GM18508 (cell line): ENCODE data around the gene ANKRD34B.
"Not testable (repeated sequence)": the region's sequence is repeated elsewhere in the genome, so short reads cannot be mapped to it uniquely, and the experiment has no call there.

Experiments
- ATAC-seq: cut with Tn5 transposase; IDR thresholded peaks from one replicate; pipeline ENCODE4 v1.9.1; 2021; ENCODE audit warnings: moderate number of reproducible peaks; ENCODE audit not compliant: insufficient read depth, unreplicated experiment

The ANKRD34B gene

DNA sequence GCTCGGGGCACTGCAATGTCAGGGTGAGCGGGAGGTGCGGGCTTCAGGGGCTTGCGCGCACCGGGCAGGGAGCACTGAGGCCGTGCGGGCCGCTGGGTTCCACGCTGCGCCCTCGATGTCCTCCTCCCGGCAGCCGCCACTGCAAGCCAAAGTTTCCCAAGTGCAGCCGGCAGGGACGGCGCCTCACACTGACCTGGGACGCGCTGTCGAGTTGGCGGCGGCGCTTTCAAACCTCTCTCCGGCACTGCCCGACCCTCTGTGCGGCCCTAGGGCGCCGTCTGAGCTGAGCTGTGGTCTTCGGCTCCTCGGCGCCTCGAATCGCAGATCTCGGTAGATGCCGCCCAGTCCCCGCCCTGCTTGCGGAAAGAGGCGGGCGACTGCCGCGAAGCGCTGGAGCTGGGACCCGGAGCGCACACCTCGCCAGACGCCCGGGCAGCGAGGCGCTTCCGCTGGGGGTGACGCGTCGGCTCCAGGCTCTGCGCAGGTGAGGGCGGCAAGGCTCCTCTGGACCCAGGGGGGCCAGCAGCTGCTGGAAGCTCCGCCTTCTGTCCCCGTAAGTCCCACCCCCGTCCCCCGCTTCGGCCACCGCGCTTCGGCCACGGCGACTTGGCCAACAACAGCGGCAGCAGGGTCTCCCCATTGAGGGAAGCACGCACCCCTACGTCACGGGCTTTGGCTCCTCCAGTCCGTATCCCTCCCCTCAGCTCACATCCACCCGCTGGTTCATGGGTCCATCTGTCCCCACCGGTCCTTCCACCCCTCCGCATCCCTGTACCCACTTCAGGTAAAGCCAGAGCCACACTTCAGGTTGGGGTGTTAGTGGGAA is at the start of gene ANKRD34B:
ANKRD34B (minus strand) TSS at position 320 of the 826 bp plus-strand sequence. CDS start 10,261 bp downstream, outside the sequence.
- ATAC-seq: no peak

GRCh38 chr5:80619086-80619485 is 49.0 kb upstream of the ANKRD34B start:
- ATAC-seq: no peak

- ATAC-seq: no peak
Observed at GRCh38 chr5:80618438-80618837, 48.4 kb upstream of the ANKRD34B start.

DNA sequence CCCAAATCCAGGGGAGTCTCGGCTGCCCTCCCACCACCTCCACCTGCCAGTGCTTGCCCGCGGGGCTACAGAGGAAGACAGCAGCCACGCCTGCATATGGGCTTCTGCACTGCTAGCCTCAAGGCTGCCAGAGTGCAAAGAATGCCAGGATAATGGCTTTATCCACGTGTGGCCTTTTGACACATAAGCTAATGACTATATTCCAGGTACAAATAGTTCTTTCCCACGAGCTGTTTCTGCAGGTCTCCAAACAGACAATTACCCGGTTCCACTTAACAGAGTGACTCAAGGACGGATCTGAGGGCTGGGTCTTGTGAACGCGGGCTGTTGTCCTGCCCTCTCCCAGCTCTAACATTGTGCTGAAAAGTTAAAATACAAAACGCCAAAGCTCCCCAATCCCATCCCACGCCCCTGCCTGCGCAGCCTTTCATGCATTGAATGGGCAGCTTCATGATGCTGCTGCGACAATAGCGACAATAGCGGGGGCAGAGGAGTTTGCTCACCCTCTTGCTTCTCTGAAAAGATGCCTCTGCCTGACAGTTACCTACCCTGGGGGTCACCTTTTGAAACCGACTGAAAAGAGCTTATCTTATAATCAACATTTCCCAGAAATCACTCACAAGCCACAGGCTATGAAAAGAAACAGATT is 45.3 kb upstream of the ANKRD34B start:
- ATAC-seq: no peak

DNA sequence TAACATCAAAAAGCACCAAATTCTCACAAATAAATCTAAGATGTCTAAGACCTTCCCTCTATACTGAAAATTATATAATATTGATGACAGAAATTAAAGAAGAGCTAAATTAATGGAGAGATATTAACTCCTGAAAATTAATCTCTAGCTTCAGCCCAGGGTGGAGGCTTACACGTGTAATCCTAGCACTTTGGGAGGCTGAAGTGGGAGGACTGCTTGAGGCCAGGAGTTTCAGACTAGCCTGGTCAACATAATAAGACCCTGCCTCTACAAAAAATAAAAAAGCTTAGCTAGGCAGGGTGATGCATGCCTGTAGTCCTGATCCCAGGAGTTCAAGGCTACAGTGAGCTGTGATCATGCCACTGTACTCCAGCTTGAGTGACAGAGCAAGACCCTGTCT is 39.6 kb upstream of the ANKRD34B start:
- no peak for ATAC-seq

GRCh38 chr5:80608731-80609130 is 38.7 kb upstream of the ANKRD34B start:
- no peak for ATAC-seq

- ATAC-seq: peak; percentile 65
Observed at GRCh38 chr5:80607832-80608231, 37.8 kb upstream of the ANKRD34B start.

DNA sequence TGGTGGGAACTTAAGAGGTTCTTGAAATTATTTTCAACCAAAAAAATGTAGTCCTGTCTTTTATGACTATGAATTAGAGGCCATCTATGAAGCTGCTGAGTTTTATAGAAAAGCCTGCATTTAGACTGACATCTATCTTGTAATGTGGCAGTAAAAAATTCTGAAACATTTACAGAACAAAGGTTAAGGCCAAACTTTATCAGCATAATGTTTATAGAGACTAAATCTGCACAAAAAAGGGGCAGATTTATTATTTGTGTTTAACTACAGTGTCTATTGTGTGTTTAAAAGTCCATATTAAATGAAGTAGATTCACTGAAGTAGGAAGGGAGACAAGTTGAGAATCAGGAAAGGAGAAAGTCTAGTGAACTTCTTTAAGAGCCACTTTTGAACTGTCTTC is 37.3 kb upstream of the ANKRD34B start:
- ATAC-seq: no peak

DNA sequence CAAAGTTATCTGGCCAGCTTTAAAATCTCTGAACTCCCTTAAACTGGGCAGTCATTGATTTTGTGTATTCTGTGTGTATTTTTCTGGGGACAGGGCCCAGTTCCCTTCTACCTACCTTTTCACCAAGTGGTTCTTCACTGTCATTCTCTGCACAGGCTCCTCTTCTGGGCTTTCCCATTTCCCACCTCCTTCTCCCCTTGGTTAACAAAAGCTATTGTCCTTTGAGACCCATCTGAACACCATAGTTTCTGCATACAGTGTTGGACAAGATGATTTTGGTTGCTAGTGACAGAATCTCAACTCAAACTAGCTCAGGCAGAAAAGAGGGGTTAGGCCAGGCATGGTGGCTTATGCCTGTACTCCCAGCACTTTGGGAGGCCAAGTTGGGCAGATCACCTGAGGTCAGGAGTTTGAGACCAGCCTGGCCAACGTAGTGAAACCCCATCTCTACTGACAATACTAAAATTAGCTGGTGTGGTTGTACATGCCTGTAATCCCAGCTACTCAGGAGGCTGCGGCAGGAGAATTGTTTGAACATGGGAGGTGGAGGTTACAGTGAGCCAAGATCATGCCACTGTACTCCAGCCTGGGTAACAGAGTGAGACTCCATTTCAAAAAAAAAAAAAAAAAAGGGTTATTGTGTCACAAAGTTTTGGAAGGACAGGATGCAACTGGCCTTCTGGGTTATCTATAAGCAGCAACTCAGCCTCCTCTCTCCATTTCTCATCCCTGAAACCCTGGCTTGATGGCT is 31.0 kb upstream of the ANKRD34B start:
- ATAC-seq: no peak

DNA sequence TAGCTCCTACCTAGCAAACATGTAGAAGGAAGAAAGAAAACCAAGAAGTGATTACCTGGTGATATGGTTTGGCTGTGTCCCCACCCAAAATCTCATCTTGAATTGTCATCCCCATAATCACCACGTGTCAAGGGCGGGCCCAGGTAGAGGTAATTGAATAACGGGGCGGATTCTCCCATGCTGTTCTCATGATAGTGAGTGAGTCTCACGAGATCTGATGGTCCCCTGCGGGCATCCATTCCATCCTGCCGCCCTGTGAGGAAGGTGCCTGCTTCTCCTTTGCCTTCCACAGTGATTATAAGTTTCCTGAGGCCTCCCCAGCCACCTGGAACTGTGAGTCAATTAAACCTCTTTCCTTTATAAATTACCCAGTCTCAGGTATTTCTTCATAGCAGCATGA is 27.4 kb upstream of the ANKRD34B start:
- ATAC-seq: no peak

DNA sequence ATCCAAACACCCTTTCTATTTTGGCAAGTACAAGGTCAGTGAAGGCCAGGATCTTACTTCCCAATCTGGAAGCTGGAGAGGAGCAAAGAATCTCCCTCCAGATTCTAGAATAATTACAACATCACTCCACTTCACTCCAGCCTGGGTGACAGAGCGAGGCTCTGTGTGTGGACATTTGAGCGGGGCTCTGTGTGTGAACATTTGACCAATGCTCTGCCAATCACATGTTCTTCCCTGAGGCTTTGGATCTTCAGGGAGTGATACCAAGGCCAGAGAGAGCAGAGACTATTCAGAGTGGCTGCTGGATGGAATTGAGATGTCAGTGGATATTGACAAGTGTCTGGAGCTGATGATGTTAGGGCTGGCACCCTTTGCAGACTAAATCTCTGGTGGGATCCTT is 24.7 kb upstream of the ANKRD34B start:
- ATAC-seq: no peak

GRCh38 chr5:80592761-80593160 is 22.7 kb upstream of the ANKRD34B start:
- ATAC-seq: no peak

DNA sequence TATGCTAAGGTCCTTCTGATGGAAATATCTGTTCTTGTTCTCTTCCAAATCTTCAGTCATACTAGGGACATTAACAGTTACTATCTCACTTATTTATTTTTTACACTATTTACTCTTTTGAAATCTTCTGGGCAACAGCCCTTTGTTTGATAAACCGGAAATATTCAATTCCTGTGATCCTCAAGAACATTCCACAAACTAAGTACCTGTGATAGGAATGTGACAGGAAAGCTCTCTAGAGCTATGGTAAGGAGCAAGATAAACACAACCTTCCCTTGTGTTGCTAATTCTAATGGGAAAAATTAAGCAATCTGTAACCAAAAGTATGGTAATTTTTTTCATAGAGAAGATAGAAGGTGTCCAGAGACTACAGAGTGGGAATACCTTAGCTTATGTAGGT is 22.0 kb upstream of the ANKRD34B start:
- no peak for ATAC-seq

- no peak for ATAC-seq
Observed at GRCh38 chr5:80591352-80591751, 21.3 kb upstream of the ANKRD34B start.

GRCh38 chr5:80590766-80591165 is 20.7 kb upstream of the ANKRD34B start:
- ATAC-seq: no peak

- ATAC-seq: no peak
Observed at GRCh38 chr5:80588858-80589540, 18.9 kb upstream of the ANKRD34B start.

DNA sequence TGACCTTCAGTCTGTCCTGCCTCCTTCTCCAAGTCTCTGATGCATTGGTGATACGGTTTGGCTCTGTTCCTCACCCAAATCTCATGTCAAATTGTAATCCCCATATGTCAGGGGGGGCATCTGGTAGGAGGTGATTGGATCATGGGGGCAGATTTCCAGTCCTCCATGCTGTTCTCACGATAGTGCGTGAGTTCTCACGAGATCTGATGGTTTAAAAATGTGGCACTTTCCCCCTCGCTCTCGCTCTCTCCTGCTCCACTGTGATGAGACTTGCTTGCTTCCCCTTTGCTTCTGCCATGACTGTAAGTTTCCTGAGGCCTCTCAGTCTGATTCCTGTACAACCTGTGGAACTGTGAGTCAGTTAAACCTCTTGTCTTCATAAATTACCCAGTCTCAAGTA is 14.7 kb upstream of the ANKRD34B start:
- no peak for ATAC-seq

DNA sequence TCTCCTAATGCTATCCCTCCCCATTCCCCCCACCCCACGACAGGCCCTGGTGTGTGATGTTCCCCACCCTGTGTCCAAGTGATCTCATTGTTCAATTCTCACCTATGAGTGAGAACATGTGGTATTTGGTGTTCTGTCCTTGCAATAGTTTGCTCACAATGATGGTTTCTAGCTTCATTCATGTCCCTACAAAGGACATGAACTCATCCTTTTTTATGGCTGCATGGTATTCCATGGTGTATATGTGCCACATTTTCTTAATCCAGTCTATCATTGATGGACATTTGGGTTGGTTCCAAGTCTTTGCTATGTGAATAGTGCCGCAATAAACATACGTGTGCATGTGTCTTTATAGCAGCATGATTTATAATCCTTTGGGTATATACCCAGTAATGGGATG is 10.2 kb upstream of the ANKRD34B start:
- not testable (repeated sequence) for ATAC-seq

DNA sequence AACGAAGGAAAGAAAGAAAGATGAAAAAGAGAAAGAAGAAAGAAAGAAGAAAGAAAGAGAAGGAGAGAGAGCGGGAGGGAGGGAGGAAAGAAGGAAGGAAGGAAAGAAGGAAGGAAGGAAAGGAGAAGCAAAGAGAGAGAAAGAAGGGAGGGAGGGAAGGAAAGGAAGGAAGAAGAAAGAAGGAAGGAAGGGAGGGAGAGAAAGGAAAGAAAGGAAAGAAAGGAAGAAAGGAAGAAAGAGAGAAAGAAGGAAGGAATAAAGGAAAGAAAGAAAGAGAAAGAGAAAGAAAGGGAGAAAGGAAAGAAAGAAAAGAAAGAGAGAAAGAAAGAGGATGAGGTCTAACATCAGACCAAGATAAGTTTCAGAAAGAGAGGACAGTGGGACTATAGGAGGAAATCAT is 9.0 kb upstream of the ANKRD34B start:
- ATAC-seq: no peak

DNA sequence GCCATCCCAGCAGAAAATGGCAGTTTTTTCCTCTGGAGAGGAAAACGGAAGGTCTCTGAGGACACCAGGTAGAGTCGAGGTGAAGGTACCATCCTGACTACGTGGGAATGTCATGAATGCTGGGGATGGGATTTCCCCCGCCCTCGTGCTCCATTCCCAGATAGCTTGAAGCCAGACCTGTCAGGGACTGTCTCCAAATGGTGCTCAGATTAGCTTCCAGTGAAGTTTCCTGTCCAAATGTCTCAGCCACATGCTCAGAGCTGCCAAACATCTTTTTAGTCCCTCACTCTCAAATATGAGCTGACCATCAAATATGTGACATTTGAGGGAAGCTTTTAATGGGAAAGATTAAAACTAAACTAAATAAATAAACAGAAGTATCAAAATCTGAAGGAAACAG is 7.6 kb upstream of the ANKRD34B start:
- no peak for ATAC-seq

DNA sequence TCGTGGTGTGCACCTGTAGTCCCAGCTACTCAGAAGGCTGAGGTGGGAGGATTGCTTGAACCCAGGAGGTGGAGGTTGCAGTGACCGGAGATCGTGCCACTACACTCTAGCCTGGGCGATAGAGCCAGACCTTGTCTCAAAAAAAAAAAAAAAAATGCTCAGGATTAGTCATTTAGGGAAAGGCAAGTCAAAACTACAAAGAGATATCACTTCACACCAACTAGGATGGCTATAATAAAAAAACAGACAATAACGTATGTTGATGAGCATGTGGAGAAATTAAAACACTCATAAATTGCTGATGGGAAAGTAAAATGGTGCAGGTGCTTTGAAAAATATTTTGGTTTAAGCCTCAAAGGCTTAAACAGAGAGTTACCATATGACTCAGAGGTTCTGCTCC is 6.3 kb upstream of the ANKRD34B start:
- no peak for ATAC-seq
